Lower lobe of right lung (tissue), 2 donors: ENCODE measurements around the gene KRTAP4-3. TPM values are rescaled to one million over a fixed set of nuclear protein-coding genes. Genes with fewer than 3 reads are reported as not detected.

Experiments used
- ATAC-seq, 2 donors: fragments of 200-7000 bp; cut with Tn5 transposase; one replicate each; pipeline ENCODE4 v1.9.1; 2020 to 2022; ENCODE audit warnings: mild to moderate bottlenecking in 2 of 2, moderate library complexity in 2 of 2
- DNase-seq: peaks from one replicate; pipeline ENCODE4 v3.0.0-alpha.2; 2020
- H3K27ac ChIP-seq: fragments of 200-600 bp; one replicate; pipeline ENCODE4 v1.8.0; 2022
- H3K27me3 ChIP-seq: fragments of 200-600 bp; one replicate; pipeline ENCODE4 v1.8.0; 2022; ENCODE audit warnings: low read depth
- H3K36me3 ChIP-seq: fragments of 200-600 bp; one replicate; pipeline ENCODE4 v1.8.0; 2022; ENCODE audit warnings: mild to moderate bottlenecking
- H3K4me1 ChIP-seq: fragments of 200-600 bp; one replicate; pipeline ENCODE4 v1.8.0; 2022
- H3K4me3 ChIP-seq: fragments of 200-600 bp; one replicate; pipeline ENCODE4 v1.8.0; 2022; ENCODE audit warnings: mild to moderate bottlenecking
- H3K9me3 ChIP-seq: fragments of 200-600 bp; one replicate; pipeline ENCODE4 v1.8.0; 2022
- CTCF ChIP-seq: fragments of 200-600 bp; IDR thresholded peaks from one replicate; pipeline ENCODE4 v1.8.0; 2022; ENCODE audit warnings: antibody characterized with exemption, mild to moderate bottlenecking
- intact Hi-C: fragments of 100-400 bp; cut with DNase I; formaldehyde crosslinking; loops from one replicate; pipeline ENCODE4 v1.11.0; 2022
- total RNA-seq: library from RNA; stranded (reverse); fragmentation: NEBNext Ultra II Directional; extraction: Animal tissue kit (Norgen Biotek cat#: 25700); gene quantifications from one replicate; pipeline ENCODE4 v1.2.1, GENCODE V29; 2021
- donor health status: DM: no; HTN: yes; CAD: no; lungs with severe emphysema.

The KRTAP4-3 gene
- total RNA-seq, 1 donor from 2014 or later: not detected

GRCh38 chr17:41178843-41179616, 11.0 kb upstream of the KRTAP4-3 start:
- Histone ChIP-seq H3K27me3 (no peaks in the 10 kb centered on the region), H3K36me3 (no peaks in the 10 kb centered on the region), H3K4me1 (no peaks in the 10 kb centered on the region), H3K9me3 (no peaks in the 10 kb centered on the region), H3K4me3 (no peak overlapping the region), H3K27ac (no peak overlapping the region)
- intact Hi-C loops: no loop called here
- ATAC-seq (no peak), DNase-seq (no peak)
- no peak for TF ChIP-seq CTCF

GRCh38 chr17:41178341-41178740, 10.3 kb upstream of the KRTAP4-3 start:
- H3K36me3 ChIP-seq: no peaks in the 10 kb centered on the region
- intact Hi-C loops: no loop called here
- H3K27ac ChIP-seq: no peak overlapping the region
- H3K4me1 ChIP-seq: no peaks in the 10 kb centered on the region
- H3K27me3 ChIP-seq: no peaks in the 10 kb centered on the region
- H3K9me3 ChIP-seq: no peaks in the 10 kb centered on the region
- no peak for DNase-seq
- no peak for TF ChIP-seq CTCF
- ATAC-seq: no peak
- no peak overlapping the region for H3K4me3 ChIP-seq

GRCh38 chr17:41177727-41178271, 9.8 kb upstream of the KRTAP4-3 start, which contains the start of gene KRTAP4-2:
Gene KRTAP4-2, minus strand, starts transcription at chr17:41178221. Its CDS starts 57 bp downstream, at chr17:41178164.
- Histone ChIP-seq H3K27ac (no peak within 1 kb of the TSS), H3K4me3 (no peak within 1 kb of the TSS), H3K27me3 (no peaks in the 10 kb centered on the region), H3K4me1 (no peaks in the 10 kb centered on the region), H3K36me3 (no peaks in the 10 kb centered on the region), H3K9me3 (no peaks in the 10 kb centered on the region)
- intact Hi-C loops: no loop called here
- ATAC-seq: no peak
- no peak for TF ChIP-seq CTCF
- peak; percentile 20 for DNase-seq

- intact Hi-C loops: no loop called here
- no peaks in the 10 kb centered on the region for H3K27me3 ChIP-seq
- no peaks in the 10 kb centered on the region for H3K4me1 ChIP-seq
- ATAC-seq: no peak
- H3K9me3 ChIP-seq: no peaks in the 10 kb centered on the region
- DNase-seq: no peak
- TF ChIP-seq CTCF: no peak
- H3K36me3 ChIP-seq: no peaks in the 10 kb centered on the region
- H3K27ac ChIP-seq: no peak overlapping the region
- no peak overlapping the region for H3K4me3 ChIP-seq
These were observed 8.8 kb upstream of the KRTAP4-3 start for GRCh38 chr17:41176744-41177387.

GRCh38 chr17:41171886-41172285, 3.9 kb upstream of the KRTAP4-3 start:
- H3K27ac ChIP-seq: no peak overlapping the region
- no peaks in the 10 kb centered on the region for H3K4me1 ChIP-seq
- ATAC-seq (no peak), DNase-seq (no peak)
- no peak for TF ChIP-seq CTCF
- no peak overlapping the region for H3K4me3 ChIP-seq
- no peaks in the 10 kb centered on the region for H3K27me3 ChIP-seq
- H3K36me3 ChIP-seq: no peaks in the 10 kb centered on the region
- intact Hi-C loops: no loop called here
- no peaks in the 10 kb centered on the region for H3K9me3 ChIP-seq
